ENCODE data around the gene HMGCLL1. TPM values are rescaled to one million over a fixed set of nuclear protein-coding genes. Genes with fewer than 3 reads are reported as not detected.

The HMGCLL1 gene
- total RNA-seq, 4 donors from 2014 or later: 0.58 to 9.5 (median 1.5) TPM; not detected in 1

DNA sequence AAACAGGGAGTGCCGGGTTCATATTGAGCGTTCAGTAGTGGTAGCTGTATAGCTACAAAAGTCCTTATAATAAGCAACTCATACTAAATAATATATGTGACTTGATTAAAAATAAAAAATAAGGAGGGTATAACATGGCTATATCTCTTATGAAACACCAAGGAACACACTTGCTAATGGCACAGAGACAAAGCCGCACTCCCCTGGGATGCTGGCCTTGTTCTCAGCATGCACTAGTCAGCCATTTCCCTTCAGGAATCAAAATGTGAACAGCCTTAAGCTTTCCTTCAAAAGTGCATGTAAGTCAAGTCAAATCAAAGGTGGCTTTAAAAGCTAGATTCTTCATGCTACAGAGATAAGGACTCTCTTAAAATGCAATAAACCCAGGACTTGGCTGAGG is 9.4 kb downstream of the HMGCLL1 start:
- H3K4me1 ChIP-seq: no peaks in the 10 kb centered on the region
- intact Hi-C loops (cut with DNase I; ENCODE audit: low total_unique reads): no loop called here
- H3K27me3 ChIP-seq: no peaks in the 10 kb centered on the region
- DNase-seq: peak in 1 of 2 donors; percentile 20
- TF ChIP-seq, protein P1, sequence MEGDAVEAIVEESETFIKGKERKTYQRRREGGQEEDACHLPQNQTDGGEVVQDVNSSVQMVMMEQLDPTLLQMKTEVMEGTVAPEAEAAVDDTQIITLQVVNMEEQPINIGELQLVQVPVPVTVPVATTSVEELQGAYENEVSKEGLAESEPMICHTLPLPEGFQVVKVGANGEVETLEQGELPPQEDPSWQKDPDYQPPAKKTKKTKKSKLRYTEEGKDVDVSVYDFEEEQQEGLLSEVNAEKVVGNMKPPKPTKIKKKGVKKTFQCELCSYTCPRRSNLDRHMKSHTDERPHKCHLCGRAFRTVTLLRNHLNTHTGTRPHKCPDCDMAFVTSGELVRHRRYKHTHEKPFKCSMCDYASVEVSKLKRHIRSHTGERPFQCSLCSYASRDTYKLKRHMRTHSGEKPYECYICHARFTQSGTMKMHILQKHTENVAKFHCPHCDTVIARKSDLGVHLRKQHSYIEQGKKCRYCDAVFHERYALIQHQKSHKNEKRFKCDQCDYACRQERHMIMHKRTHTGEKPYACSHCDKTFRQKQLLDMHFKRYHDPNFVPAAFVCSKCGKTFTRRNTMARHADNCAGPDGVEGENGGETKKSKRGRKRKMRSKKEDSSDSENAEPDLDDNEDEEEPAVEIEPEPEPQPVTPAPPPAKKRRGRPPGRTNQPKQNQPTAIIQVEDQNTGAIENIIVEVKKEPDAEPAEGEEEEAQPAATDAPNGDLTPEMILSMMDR (IDR thresholded peaks at IDR 0.05): no peak
- TF ChIP-seq POLR2A (IDR thresholded peaks at IDR 0.05): no peak
- H3K27ac ChIP-seq: peak overlapping the region in 1 of 2 donors; percentile 11
- H3K36me3 ChIP-seq: peaks cover 0 to under 1% of the 10 kb centered on the region in 2 donors
- H3K9me3 ChIP-seq: no peaks in the 10 kb centered on the region
- no peak overlapping the region for H3K4me3 ChIP-seq

GRCh38 chr6:55568808-55569439 is 10.1 kb downstream of the HMGCLL1 start:
- intact Hi-C loops (cut with DNase I; ENCODE audit: low total_unique reads): no loop called here
- no peaks in the 10 kb centered on the region for H3K27me3 ChIP-seq
- peak overlapping the region; percentile 9 to 11 for H3K27ac ChIP-seq
- no peaks in the 10 kb centered on the region for H3K9me3 ChIP-seq
- H3K36me3 ChIP-seq: no peaks in the 10 kb centered on the region
- TF ChIP-seq, protein P1 (IDR thresholded peaks at IDR 0.05): no peak
- TF ChIP-seq POLR2A (IDR thresholded peaks at IDR 0.05): no peak
- no peak overlapping the region for H3K4me3 ChIP-seq
- no peak for DNase-seq
- no peaks in the 10 kb centered on the region for H3K4me1 ChIP-seq

DNA sequence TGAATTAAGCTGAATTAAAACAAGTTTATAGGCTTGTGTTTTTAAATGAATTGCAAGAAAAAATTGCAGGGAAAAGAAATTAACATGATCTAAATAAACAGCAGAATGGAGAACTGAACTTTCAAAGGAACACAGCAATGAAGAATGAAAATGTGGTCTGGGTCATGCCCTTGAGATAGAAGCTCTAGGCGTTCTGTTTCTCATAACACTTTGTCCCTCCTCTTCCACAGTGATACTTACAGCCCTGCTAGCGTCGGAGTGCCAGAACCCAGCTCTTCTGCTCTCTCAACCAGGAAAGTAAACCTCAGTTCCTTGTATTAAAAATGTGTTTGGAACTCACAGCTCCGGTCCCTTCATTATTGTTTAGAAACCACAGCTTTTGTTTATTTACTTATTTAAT is 11.4 kb downstream of the HMGCLL1 start:
- Histone ChIP-seq H3K4me3 (no peak overlapping the region), H3K9me3 (no peaks in the 10 kb centered on the region), H3K36me3 (no peaks in the 10 kb centered on the region), H3K27me3 (no peaks in the 10 kb centered on the region), H3K4me1 (no peaks in the 10 kb centered on the region), H3K27ac (peak overlapping the region in 1 of 2 donors; percentile 11)
- DNase-seq: no peak
- intact Hi-C loops (cut with DNase I; ENCODE audit: low total_unique reads): no loop called here
- TF ChIP-seq, protein P1 (IDR thresholded peaks at IDR 0.05): no peak
- TF ChIP-seq POLR2A (IDR thresholded peaks at IDR 0.05): no peak

DNA sequence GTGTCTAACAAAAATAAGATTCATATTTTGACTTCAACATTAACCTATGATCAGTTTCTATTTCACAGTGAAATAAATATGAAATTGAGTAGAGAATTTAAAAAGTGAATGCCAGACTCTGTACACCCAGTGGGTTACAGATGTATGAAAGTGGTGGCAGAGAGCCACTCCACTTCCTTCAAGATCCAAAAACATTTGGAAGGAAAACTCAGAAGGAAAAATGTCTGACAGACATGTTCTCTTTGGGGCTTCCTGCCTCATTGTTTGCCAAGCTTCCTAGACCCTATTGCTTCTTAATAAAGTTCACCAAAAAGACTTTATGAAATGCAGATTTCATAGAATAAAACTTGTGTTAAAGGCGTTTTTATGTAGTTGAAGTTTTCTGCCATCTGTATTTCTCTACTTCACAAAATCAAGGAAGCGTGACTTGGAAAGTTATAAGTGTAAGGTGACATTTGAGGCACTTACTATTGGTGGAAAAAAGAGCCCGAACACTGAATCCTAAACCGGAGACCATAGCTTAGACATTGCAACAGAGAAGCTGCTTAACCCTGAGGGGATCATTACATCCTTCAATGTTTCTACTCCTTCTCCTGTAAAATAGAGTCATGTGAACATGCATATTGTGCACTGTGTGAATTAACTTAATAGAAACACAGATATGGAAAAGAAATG is 12.8 kb downstream of the HMGCLL1 start:
- Histone ChIP-seq H3K4me3 (no peak overlapping the region), H3K27me3 (no peaks in the 10 kb centered on the region), H3K27ac (no peak overlapping the region), H3K36me3 (no peaks in the 10 kb centered on the region), H3K4me1 (no peaks in the 10 kb centered on the region), H3K9me3 (no peaks in the 10 kb centered on the region)
- TF ChIP-seq POLR2A (IDR thresholded peaks at IDR 0.05): no peak
- TF ChIP-seq, protein P1 (IDR thresholded peaks at IDR 0.05): no peak
- intact Hi-C loops (cut with DNase I; ENCODE audit: low total_unique reads): no loop called here
- no peak for DNase-seq

- no peak for DNase-seq
- no peak for TF ChIP-seq POLR2A (IDR thresholded peaks at IDR 0.05)
- TF ChIP-seq, protein P1 (IDR thresholded peaks at IDR 0.05): no peak
- H3K4me3 ChIP-seq: no peak overlapping the region
- no peaks in the 10 kb centered on the region for H3K9me3 ChIP-seq
- H3K27me3 ChIP-seq: no peaks in the 10 kb centered on the region
- no peak overlapping the region for H3K27ac ChIP-seq
- H3K4me1 ChIP-seq: no peaks in the 10 kb centered on the region
- no peaks in the 10 kb centered on the region for H3K36me3 ChIP-seq
- intact Hi-C loops (cut with DNase I; ENCODE audit: low total_unique reads): no loop called here
Measured at GRCh38 chr6:55562318-55562717, 16.7 kb downstream of the HMGCLL1 start.

All from uterus (tissue), 4 donors.